ENCODE results near the gene ABCG1. TPM values are rescaled to one million over a fixed set of nuclear protein-coding genes. Genes with fewer than 3 reads are reported as not detected.
"Not testable (repeated sequence)": the region's sequence is repeated elsewhere in the genome, so short reads cannot be mapped to it uniquely, and the experiment has no call there.

Gene ABCG1
- polyA plus RNA-seq, result 11.6 TPM

DNA sequence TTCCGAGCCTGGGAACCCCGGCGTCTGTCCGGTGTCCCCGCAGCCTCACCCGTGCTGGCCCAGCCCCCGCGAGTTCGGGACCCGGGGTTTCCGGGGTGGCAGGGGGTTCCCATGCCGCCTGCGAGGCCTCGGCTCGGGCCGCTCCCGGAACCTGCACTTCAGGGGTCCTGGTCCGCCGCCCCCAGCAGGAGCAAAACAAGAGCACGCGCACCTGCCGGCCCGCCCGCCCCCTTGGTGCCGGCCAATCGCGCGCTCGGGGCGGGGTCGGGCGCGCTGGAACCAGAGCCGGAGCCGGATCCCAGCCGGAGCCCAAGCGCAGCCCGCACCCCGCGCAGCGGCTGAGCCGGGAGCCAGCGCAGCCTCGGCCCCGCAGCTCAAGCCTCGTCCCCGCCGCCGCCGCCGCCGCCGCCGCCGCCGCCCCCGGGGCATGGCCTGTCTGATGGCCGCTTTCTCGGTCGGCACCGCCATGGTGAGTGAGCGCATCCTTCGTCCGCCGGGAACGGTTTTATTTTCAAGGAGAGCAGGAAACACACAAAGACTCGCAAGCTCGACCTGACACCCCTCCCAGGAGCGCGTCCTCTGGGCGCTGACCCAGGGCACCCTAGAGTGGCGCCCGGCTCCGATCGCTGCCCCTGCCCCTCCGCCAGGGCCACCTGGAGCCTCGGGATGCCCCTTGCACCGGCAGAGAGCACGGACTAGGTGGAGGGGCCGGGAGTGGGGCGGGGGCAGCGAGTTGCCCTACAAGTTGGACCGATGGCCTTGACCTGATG, at the start of gene ABCG1:
ABCG1 (plus strand) TSS at position 305 of the 770 bp plus-strand sequence; CDS start at position 428, 123 bp downstream.
- peaks cover 3% of the 10 kb centered on the region for H3K27me3 Mint-ChIP-seq
- peak within 1 kb of the TSS; percentile 88 to 99 (median 94) for H3K4me3 Mint-ChIP-seq
- peaks cover 0 to 4% (median 2%) of the 10 kb centered on the region in 3 donors for H3K9me3 Mint-ChIP-seq
- H3K27ac Mint-ChIP-seq, result peak within 1 kb of the TSS; percentile 79 to 90 (median 90)
- H3K36me3 Mint-ChIP-seq, result no peaks in the 10 kb centered on the region
- H3K4me1 Mint-ChIP-seq, result peaks cover 15 to 26% (median 16%) of the 10 kb centered on the region in 3 donors

DNA sequence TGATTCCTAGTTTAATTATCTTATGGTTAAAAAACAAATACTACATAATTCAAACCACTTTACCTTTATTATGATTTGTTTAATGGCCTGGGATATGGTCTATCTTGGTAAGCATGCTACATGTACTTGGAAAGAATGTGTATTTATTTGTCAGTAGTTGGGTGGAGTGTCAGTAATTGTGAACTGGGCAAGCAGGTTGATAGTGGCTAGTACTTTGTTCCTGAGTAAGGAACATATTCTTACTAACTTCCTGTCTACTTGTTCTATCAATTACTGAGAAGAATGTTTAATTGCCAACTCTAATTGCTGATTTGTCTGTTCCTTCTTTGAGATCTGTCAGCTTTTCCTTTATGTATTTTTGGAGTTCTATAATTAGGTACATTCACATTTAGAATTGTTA, 49.2 kb upstream of the ABCG1 start:
- no peaks in the 10 kb centered on the region for H3K4me1 Mint-ChIP-seq
- H3K27ac Mint-ChIP-seq, result no peak overlapping the region
- peaks cover 1% of the 10 kb centered on the region for H3K36me3 Mint-ChIP-seq
- H3K4me3 Mint-ChIP-seq, result no peak overlapping the region
- H3K9me3 Mint-ChIP-seq, result no peaks in the 10 kb centered on the region
- no peaks in the 10 kb centered on the region for H3K27me3 Mint-ChIP-seq

DNA sequence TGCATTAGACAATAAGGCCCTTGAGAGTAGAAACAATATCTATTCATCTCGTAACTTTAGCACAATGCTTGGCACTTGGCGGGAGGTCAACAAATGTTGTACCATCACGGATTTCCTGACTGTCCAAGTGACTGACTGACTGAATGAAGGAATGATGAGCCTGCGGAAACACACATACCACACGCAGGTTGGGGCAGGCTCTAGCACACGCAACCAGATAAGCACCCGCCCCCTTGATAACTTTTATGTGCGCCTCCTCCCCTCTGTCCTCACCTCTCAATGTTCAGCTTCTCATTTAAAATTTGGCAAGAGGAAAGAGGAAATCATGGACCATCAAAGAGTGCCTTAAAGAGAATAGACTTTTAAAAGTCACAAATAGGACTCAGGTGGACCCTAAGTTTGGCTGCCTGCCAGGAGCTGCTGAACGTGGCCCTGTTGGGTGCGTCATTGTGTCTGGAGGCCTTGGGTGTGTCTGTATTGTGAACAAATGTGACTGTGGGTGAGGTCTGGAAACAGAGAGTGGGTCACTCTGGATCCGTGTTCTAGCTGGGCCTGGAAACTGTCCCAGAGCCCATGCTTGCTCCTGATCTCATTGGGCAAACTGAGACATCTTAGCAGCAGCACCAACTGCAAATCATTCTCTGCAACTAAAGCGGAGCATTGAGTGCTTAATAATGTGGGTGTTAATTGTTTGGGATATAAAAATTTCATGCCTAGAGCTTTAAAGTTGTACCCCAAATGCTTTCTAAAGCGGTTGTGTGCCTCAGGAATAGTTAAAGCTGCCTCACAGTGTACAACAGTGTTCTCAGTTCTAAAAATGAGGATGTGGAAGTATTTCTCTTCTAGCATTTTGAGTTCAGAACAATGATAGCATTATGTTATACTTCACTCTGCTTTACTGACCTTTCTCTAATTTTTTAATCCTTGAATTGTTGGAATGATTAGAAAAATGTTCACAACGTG, 47.6 kb upstream of the ABCG1 start:
- no peak overlapping the region for H3K27ac Mint-ChIP-seq

DNA sequence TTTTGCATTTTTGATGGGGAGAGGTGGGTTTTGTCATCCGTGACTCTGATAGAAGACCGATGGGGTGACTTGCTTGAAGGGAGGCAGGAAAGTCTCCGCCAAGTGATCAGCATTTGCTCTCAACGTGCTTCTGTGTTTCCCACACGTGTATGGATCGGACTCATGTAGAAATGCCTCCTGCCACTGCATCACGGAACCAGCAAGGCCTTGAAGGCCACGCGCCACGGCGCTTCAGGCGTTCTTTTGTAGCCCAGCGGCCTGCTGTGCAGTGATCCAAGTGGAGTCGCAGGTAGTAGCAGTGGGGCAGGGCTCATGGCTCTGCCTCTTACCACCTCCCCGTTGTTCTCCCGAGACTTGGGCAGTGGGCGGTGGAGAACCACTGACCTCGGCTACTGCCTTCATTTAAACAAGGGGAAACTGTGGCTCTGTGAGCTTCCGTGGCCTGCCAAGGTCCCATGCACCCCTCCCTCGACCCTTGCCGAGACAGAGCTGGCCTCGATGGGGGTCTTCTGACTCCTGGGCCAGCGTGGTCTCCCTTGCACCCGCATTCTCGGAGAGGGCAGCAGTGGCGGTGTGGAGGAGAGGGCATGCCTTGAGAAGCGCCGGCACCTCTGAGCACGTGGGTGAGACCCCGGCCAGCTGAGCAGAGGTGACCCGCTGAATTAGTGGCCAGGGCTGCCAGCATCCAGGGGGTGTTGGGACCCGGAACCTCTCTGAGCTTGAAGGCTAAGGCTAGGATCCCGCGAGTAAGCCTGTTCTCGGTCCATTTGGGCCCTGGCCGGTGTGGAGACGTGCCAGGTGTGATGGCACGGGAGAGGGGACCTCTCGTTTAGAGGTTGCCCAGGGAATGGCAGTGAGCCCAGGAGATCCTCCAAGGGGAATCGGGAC, 46.1 kb upstream of the ABCG1 start:
- no peak overlapping the region for H3K27ac Mint-ChIP-seq

More for the DNA sequence above, 47.6 kb upstream of the ABCG1 start:
- Mint-ChIP-seq H3K9me3 (no peaks in the 10 kb centered on the region), H3K27me3 (peaks cover 3% of the 10 kb centered on the region), H3K4me1 (no peaks in the 10 kb centered on the region), H3K4me3 (no peak overlapping the region), H3K36me3 (peaks cover 1% of the 10 kb centered on the region)

DNA sequence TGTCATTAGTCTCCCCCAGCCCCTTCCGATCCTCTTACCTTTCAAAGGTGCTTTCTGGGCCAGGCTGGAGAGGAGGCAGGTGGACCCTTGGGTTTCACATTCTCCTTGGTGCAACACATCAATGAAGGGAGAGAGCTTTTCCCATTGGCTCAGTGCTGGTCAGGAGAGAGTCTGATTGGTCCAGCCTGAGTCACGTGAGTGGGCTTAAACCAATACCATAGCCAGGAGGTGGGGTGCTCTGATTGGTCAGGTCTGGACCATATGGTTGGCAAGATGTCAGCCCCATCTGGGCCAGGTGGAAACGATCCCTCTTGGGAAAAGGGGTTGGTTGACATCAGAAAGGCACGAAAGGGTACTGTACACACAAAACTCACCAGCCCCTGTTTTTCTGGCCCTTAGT, 44.8 kb upstream of the ABCG1 start:
- Mint-ChIP-seq H3K36me3 (peaks cover 1% of the 10 kb centered on the region), H3K4me1 (no peaks in the 10 kb centered on the region), H3K27ac (no peak overlapping the region), H3K27me3 (peaks cover 5% of the 10 kb centered on the region), H3K9me3 (no peaks in the 10 kb centered on the region), H3K4me3 (no peak overlapping the region)

More for the DNA sequence above, 46.1 kb upstream of the ABCG1 start:
- H3K4me1 Mint-ChIP-seq, result no peaks in the 10 kb centered on the region
- H3K9me3 Mint-ChIP-seq, result no peaks in the 10 kb centered on the region
- H3K4me3 Mint-ChIP-seq, result peak overlapping the region in 1 of 4 donors; percentile 3
- H3K36me3 Mint-ChIP-seq, result peaks cover 1% of the 10 kb centered on the region
- H3K27me3 Mint-ChIP-seq, result peaks cover 5% of the 10 kb centered on the region

DNA sequence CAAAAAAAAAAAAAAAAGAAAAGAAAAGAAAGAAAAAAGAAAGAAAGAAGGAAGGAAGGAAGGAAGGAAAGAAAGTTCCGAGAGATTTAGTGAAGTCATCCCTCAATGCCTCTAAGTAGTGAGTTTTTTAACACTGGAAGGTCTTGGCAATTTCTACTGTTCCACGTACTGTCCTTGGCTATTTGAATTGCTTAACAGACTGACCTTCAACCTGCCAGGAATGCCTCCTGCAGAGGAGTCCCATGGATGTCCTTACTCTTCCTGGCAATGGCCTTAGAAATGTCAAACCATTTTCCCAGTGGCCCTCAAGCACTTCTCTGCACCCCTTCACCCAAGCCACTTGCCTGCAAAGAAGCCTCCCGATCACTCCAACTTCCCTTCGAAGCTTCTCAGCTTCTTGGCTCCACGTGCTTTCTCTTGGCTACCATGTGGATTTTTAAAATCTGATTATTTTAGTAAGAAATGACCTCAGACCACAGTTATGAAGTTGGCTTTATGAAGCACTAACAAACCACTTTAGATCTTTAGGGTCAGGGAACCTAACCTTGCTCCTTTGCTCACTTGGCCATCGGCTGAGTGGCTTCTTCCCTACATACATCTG, 43.7 kb upstream of the ABCG1 start:
- H3K4me3 Mint-ChIP-seq, result no peak overlapping the region
- peaks cover 1% of the 10 kb centered on the region for H3K36me3 Mint-ChIP-seq
- no peaks in the 10 kb centered on the region for H3K9me3 Mint-ChIP-seq
- no peak overlapping the region for H3K27ac Mint-ChIP-seq
- H3K4me1 Mint-ChIP-seq, result no peaks in the 10 kb centered on the region
- peaks cover 5% of the 10 kb centered on the region for H3K27me3 Mint-ChIP-seq

DNA sequence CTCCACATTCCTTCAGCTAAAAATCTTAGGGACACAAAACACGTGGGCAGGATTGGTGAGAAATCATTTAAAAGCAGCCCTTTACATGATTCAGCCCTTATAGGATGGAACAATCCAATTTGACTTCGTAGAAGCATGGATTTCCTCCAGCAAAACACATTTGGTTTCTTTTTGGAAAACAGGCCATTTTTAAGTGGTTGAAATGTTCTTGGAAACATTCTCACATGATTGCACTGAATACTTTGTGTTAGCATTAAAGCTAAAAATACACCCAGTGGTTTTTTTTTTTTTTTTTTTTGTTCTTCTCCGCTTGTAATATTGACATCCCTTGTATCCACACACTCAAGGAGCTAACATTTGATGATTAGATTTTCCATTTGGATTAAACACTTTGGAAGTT, 42.1 kb upstream of the ABCG1 start:
- Mint-ChIP-seq H3K36me3 (peaks cover 1% of the 10 kb centered on the region), H3K9me3 (no peaks in the 10 kb centered on the region), H3K27ac (no peak overlapping the region), H3K4me3 (no peak overlapping the region), H3K27me3 (peaks cover 5% of the 10 kb centered on the region), H3K4me1 (no peaks in the 10 kb centered on the region)

DNA sequence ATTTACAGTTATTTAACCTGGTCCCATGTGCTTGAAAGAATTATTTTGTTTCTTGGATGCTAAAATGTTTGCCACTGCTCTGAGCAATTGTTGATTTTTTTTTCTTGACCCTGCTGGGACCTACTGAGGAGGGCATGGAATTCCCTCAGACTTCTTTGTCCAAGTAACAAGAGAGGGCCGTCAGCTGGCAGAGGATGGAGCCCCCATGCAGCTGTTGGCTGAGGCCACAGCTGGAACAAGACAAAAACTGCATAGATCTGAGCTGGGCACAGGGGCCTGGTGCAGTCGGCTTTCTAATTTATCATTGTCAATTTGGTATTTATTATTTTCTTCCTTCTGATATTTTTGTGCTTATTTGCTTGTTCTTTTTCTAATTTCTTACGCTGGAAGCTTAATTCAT, 39.6 kb upstream of the ABCG1 start:
- H3K27me3 Mint-ChIP-seq, result peaks cover 5% of the 10 kb centered on the region
- H3K4me3 Mint-ChIP-seq, result peak overlapping the region in 1 of 4 donors; percentile 20
- H3K4me1 Mint-ChIP-seq, result no peaks in the 10 kb centered on the region
- no peaks in the 10 kb centered on the region for H3K36me3 Mint-ChIP-seq
- no peak overlapping the region for H3K27ac Mint-ChIP-seq
- no peaks in the 10 kb centered on the region for H3K9me3 Mint-ChIP-seq

DNA sequence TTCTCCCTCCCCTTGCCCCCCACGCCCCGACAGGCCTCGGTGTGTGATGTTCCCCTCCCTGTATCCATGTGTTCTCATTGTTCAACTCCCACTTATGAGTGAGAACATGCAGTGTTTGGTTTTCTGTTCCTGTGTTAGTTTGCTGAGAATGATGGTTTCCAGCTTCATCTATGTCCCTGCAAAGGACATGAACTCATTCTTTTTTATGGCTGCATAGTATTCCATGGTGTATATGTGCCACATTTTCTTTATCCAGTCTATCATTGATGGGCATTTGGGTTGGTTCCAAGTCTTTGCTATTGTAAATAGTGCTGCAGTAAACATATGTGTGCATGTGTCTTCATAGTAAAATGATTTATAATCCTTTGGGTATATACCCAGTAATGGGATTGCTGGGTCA, 38.9 kb upstream of the ABCG1 start:
- H3K27ac Mint-ChIP-seq, H3K36me3 Mint-ChIP-seq, H3K27me3 Mint-ChIP-seq, H3K9me3 Mint-ChIP-seq, H3K4me1 Mint-ChIP-seq, H3K4me3 Mint-ChIP-seq: not testable (repeated sequence)

DNA sequence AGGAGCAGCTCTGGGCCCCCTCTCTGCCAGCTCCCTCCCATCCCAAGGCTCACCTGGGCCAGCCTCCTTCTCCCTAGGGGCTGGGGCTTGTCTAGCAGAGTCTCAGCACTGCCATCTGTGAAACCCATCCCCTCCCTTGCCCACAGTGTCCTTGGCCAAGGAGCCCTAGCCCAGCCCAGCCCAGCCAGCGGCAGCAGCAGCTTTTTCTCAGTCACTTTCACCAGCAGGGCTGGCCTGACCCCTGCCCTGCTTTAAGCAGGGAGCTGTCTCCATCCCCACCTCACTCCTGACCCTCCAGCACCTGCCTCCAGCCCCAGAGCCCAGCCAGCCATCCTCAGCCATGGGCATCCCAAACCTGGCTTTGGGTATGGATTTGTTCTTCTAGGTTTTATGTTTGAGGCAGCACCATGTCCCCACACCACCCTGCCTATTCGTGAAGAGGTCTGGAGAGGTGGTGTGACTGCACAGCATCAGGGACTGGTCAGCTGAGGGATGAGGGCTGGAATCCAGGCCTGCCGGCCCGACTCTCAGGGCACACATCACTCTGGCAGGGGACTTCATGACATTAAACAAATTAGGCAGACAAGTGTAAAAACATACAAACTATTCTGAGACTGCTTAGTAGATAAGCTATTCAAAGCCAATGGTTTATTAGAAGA, 36.1 kb upstream of the ABCG1 start:
- no peaks in the 10 kb centered on the region for H3K36me3 Mint-ChIP-seq
- no peak overlapping the region for H3K4me3 Mint-ChIP-seq
- no peak overlapping the region for H3K27ac Mint-ChIP-seq
- H3K4me1 Mint-ChIP-seq, result peaks cover 3 to 15% (median 10%) of the 10 kb centered on the region in 3 donors
- no peaks in the 10 kb centered on the region for H3K9me3 Mint-ChIP-seq
- H3K27me3 Mint-ChIP-seq, result no peaks in the 10 kb centered on the region

DNA sequence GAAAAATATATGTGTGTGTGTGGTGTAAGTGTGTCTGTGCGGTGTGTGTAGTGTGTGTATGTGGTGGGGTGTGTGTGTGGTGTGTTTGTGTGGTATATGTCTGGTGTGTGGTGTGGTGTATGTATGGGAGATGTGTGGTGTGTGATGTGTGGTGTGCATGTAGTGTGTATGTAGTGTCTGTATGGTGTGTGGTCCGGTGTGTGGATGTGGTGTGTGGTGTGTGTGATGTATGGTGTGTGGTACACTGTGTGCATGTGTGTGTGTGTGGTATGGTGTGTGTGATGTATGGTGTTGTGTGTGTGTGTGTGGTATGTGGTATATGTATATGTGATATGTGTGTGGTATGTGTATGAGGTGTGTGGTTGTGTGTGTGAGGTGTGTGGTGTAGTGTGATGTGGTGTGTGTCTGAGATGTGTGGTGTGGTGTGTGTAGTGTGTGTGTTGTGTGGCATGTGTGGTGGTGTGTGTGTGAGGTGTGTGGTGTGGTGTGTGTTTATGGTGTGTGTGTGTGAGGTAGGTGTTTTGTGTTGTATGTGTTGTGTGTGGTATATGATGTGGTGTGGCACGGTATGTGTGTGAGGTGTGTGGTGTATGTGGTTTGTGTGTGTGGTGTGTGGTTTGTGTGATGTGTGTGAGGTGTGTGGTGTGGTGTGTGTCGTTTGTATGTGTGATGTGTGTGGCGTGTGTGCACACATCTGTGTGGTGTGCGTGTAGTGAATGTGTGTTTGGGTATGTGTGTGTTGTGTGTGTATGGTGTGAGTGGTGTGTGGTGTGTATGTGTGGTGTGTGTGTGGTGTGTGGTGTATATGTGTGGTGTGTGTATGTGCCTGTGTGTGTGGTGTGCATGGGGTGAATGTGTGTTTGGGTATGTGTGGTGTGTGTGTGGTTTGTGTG, 35.3 kb upstream of the ABCG1 start:
- Mint-ChIP-seq H3K9me3 (no peaks in the 10 kb centered on the region), H3K4me3 (no peak overlapping the region), H3K4me1 (peaks cover 10 to 23% (median 18%) of the 10 kb centered on the region in 3 donors), H3K27ac (no peak overlapping the region), H3K36me3 (no peaks in the 10 kb centered on the region), H3K27me3 (no peaks in the 10 kb centered on the region)

DNA sequence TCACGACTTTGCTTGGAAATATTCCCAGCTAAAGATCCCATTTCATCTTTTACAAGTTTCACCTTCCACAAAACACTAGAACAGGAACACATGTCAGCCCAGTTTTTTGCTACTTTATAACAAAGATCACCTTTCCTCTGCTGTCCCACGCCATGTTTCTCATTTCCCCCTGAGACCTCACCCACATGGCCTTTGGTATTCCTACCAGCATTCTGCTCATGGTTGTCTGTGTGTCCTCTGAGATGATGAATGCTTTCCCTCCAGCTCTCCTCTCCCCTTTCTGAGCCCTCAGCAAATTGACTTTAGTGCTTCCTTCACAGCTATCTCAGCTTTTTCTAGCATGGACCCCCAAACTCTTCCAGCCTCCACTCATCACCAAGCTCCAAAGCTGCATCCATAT, 32.3 kb upstream of the ABCG1 start:
- Mint-ChIP-seq H3K4me1 (peaks cover 12 to 34% (median 27%) of the 10 kb centered on the region in 3 donors), H3K4me3 (peak overlapping the region in 1 of 4 donors; percentile 30)

More for the DNA sequence above, 32.3 kb upstream of the ABCG1 start:
- Mint-ChIP-seq H3K9me3 (no peaks in the 10 kb centered on the region), H3K27ac (no peak overlapping the region), H3K36me3 (no peaks in the 10 kb centered on the region), H3K27me3 (no peaks in the 10 kb centered on the region)

Measured in IgD-negative memory B cell (primary cell).